ENCODE data around the gene ZYX. TPM values are rescaled to one million over a fixed set of nuclear protein-coding genes. Genes with fewer than 3 reads are reported as not detected.
A peak's percentile ranks its signal among the peaks of the same experiment; 100 is the strongest.
"Not testable (repeated sequence)": the region's sequence is repeated elsewhere in the genome, so short reads cannot be mapped to it uniquely, and the experiment has no call there.

Gene ZYX
- total RNA-seq, 6 donors from 2014 or later: 44.6 to 345 (median 222) TPM

- WGBS, 2 donors: 92 to 94% methylated on average over 2 to 3 of the region's 3 CpGs
- H3K27me3 ChIP-seq: no peaks in the 10 kb centered on the region
- DNase-seq (no peak), ATAC-seq (ENCODE audit: low FRiP score in 2 of 2) (peak in 1 of 2 donors; percentile 28)
- no peak for TF ChIP-seq POLR2A (IDR thresholded peaks at IDR 0.05)
- no peak for TF ChIP-seq CTCF (IDR thresholded peaks at IDR 0.05)
- no peak for TF ChIP-seq POLR2AphosphoS5 (IDR thresholded peaks at IDR 0.05)
- no peak for TF ChIP-seq EP300 (IDR thresholded peaks at IDR 0.05)
- H3K9me3 ChIP-seq: no peaks in the 10 kb centered on the region
- H3K4me1 ChIP-seq: no peaks in the 10 kb centered on the region
- no peak overlapping the region for H3K4me3 ChIP-seq
- no peak overlapping the region for H3K27ac ChIP-seq
- H3K36me3 ChIP-seq: no peaks in the 10 kb centered on the region
Observed at GRCh38 chr7:143422033-143422432, 40.9 kb downstream of the ZYX start.

DNA sequence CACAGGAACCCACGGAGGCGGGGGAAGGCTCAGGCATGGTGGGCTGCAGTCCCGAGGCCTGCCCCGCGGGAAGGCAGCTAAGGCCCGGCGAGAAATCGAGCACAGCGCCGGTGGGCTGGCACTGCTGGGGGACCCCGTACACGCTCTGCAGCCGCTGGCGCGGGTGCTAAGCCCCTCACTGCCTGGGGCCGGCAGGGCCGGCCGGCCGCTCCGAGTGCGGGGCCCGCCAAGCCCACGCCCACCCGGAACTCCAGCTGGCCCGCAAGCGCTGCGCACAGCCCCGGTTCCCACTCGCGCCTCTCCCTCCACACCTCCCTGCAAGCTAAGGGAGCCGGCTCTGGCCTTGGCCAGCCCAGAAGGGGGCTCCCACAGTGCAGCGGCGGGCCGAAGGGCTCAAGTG lies 43.3 kb downstream of the ZYX start:
- H3K4me1 ChIP-seq; H3K36me3 ChIP-seq; H3K4me3 ChIP-seq; ATAC-seq (ENCODE audit: low FRiP score in 2 of 2); H3K27me3 ChIP-seq; H3K9me3 ChIP-seq; H3K27ac ChIP-seq: not testable (repeated sequence)
- WGBS, 2 donors: 98 to 100% methylated on average over 5 to 30 of the region's 34 CpGs
- peak in 1 of 2 donors; percentile 73 for DNase-seq

DNA sequence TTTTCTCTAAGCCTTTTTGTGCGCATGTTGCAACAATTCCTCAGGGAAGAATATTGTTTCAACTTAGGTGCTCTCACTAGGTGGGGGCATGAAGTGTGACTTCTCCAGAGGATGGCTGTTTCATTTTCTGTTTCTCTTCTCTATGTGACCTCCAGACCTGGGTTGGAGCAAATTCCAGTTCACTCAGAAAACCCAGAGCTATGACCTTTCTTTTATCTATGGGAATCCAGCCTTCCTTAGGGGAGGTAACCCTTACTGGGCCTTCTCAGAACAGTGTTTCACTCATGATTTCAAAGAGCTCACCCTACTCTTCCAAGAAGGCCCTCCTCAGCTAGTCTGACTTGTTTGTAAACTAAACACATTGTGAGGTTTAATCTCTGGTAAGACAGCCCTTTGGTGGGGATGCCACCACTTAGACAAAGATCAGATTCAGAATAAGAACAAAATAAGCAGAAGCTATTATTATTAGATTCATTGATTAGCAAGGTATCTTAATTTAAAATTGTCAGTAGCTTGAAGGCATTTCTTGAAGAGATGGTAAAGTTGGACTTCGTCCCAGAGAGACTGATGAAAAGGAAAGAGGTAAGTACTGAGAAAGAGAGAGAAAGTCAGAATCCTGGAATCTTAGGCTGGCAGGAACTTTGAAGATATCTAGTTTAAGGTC lies 45.5 kb downstream of the ZYX start:
- Histone ChIP-seq H3K4me1 (no peaks in the 10 kb centered on the region), H3K27me3 (no peaks in the 10 kb centered on the region), H3K4me3 (no peak overlapping the region), H3K9me3 (no peaks in the 10 kb centered on the region), H3K36me3 (no peaks in the 10 kb centered on the region), H3K27ac (no peak overlapping the region)
- DNase-seq (no peak), ATAC-seq (ENCODE audit: low FRiP score in 2 of 2) (no peak)
- TF ChIP-seq CTCF (IDR thresholded peaks at IDR 0.05) (no peak), EP300 (IDR thresholded peaks at IDR 0.05) (no peak), POLR2AphosphoS5 (IDR thresholded peaks at IDR 0.05) (no peak), POLR2A (IDR thresholded peaks at IDR 0.05) (no peak)
- WGBS, 2 donors: 91 to 96% methylated on average over 2 of the region's 2 CpGs

GRCh38 chr7:143429770-143430698 lies 48.9 kb downstream of the ZYX start:
- no peak overlapping the region for H3K4me3 ChIP-seq
- H3K27me3 ChIP-seq: no peaks in the 10 kb centered on the region
- H3K4me1 ChIP-seq: no peaks in the 10 kb centered on the region
- no peak overlapping the region for H3K27ac ChIP-seq
- no peaks in the 10 kb centered on the region for H3K9me3 ChIP-seq
- WGBS, 2 donors: 77 to 82% methylated on average over 10 of the region's 10 CpGs
- ATAC-seq (ENCODE audit: low FRiP score in 2 of 2) (peak in 1 of 2 donors; percentile 58), DNase-seq (no peak)
- no peak for TF ChIP-seq POLR2AphosphoS5 (IDR thresholded peaks at IDR 0.05)
- TF ChIP-seq POLR2A (IDR thresholded peaks at IDR 0.05): no peak
- no peak for TF ChIP-seq CTCF (IDR thresholded peaks at IDR 0.05)
- no peak for TF ChIP-seq EP300 (IDR thresholded peaks at IDR 0.05)
- no peaks in the 10 kb centered on the region for H3K36me3 ChIP-seq

DNA sequence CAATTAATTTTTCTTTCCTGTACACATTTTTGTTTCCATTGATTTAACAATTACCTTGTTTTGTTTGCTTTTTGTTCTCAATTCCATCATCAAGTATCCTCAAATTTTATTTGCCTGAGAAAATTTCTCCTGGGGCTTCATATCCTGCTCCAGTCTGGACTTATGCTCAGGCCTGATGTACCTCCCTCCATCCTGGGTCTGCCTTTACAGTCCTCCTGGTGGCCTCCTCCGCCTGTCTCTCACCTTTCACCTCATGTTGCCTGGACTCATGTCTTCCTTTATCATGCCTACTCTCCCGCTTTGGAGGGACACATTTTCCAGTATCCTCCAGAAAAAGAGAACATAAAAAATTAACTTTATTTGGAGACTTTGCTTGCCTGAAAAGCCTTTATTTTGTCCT lies 50.0 kb downstream of the ZYX start:
- no peaks in the 10 kb centered on the region for H3K27me3 ChIP-seq
- DNase-seq (no peak), ATAC-seq (ENCODE audit: low FRiP score in 2 of 2) (no peak)
- no peaks in the 10 kb centered on the region for H3K4me1 ChIP-seq
- no peaks in the 10 kb centered on the region for H3K36me3 ChIP-seq
- 68 to 73% methylated on average over 2 of the region's 2 CpGs for whole genome bisulfite sequencing, 2 donors
- TF ChIP-seq POLR2A (IDR thresholded peaks at IDR 0.05) (no peak), POLR2AphosphoS5 (IDR thresholded peaks at IDR 0.05) (no peak), CTCF (IDR thresholded peaks at IDR 0.05) (no peak), EP300 (IDR thresholded peaks at IDR 0.05) (no peak)
- no peak overlapping the region for H3K27ac ChIP-seq
- no peak overlapping the region for H3K4me3 ChIP-seq
- no peaks in the 10 kb centered on the region for H3K9me3 ChIP-seq
